GM21381 (cell line): ENCODE results near the gene SFXN5.

ENCODE experiments used
- ATAC-seq: cut with Tn5 transposase; IDR thresholded peaks from one replicate; pipeline ENCODE4 v1.9.1; 2021; ENCODE audit warnings: mild to moderate bottlenecking, moderate library complexity; ENCODE audit not compliant: unreplicated experiment

SFXN5 gene

DNA sequence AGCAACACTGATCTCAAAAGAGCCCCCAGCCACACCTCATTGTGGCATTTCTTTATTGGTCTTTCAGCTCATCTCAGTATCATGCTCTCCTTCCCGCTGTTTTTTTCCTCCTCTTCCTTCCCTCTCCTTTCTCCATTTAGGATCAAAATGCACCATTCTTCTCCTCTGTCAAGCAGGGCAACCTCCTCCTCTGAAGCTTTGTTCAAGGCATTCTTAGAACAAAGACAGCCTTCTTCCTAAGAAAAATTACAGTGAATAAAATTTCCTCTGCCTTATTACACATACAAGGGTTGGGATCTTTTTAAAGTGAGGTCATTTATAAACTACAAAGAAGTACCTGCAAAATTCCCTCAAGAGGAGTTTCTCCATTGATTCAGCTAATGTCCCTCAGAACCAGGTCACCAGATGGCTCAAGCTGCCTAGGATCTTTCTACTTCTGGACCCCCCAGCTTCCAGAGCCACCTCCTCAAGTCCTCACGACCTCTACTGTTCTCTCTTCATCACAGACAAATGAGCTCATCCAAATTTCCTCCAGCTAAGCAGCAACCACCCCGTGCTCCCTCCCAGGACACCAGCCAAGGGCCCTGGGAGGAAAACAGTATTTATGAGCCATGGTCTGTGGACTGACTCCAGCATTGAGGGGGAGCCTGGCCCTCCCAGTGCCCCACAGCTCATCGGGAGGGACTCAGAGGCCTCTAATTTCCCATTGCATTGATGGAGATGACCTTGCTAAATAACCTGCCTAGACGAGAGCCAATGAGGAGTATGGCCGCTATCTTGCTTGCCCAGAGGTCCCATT, 18.0 kb downstream of the SFXN5 start:
- ATAC-seq = no peak

DNA sequence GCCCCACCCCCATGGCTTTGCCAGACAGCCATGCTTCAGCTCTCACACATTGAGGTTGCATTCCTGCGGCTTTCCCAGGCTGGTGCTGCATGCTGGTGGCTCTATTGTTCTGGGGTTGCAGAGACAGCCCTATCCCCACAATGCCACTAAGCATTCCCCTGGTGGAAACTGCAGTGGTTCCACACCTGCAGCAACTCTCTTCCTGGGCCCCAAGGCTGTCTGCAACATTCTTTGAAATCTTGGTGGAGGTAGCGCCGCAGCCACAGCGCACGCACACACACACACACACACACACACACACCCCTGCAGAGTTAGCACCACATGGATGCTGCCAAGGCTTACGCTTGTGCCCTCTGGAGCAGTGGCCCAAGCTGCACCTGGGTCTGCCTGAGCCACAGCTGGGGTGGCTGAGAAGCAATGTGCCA, 21.4 kb downstream of the SFXN5 start:
- ATAC-seq = no peak

DNA sequence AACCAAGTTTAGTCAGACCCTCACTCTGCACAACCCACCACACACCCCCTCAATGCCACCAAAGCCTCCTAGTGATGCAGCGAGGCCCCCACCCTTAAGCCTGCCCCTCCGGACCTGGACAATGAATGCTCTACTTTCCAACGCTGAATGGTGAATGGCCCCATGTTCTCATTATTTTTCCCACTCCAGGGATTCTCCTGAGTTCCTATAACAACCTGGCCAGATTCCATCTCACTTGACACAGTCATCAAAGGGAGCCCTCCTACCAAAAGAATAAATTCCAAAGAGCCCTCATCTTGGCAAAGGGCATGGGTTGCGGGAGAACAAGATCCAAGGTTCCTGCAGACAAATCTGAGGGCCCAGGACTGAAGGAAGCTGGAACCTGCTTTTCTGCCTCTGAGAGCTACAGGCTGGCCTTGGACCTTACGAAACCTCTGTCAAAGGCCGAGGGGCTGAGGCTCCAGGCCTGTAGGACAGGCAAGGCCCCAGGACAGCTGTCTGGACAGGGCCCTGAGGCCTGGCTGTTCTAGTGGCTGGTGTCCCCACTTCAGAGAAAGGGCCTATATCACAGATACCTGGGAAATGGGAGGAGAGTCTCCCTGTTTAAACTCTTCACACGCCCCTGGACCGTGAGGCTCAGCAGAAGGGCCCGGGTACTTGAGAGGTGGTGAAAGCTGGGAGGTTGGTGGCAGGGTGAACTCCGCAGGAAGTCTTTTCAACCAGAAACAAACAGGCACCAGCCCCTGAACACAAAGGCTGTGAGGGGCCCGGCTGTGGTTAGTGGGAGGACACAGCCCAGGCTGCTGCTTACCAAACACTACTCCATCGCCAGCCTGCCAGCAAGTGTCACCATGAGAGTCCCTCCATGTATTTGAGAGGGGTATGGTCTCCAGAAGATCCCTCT, 27.3 kb downstream of the SFXN5 start:
- ATAC-seq = no peak

DNA sequence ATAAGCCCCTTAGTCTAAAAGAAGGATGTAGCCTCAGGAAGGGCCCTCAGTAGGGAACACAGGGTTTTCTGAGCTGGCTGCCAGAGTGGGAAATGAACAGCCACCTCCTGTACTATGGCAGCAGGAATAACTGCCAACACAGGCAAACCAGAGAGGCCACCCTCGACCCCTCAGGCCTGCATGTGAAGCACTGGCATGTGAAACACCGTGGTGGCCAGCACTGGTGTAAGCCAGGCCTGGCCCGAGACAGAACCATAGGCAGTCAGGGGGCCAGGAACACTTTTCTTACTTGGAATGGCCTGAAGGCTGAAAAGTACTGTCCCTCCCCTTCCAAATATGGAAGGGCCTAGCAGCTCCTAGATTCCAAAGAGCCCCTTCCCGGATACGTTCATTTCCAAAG, 28.2 kb downstream of the SFXN5 start:
- no peak for ATAC-seq

- ATAC-seq = no peak
Measured at GRCh38 chr2:73037947-73038585, 33.4 kb downstream of the SFXN5 start.

- no peak for ATAC-seq
Measured at GRCh38 chr2:73036766-73037165, 34.7 kb downstream of the SFXN5 start.

- no peak for ATAC-seq
Measured at GRCh38 chr2:73035899-73036711, 35.4 kb downstream of the SFXN5 start.

DNA sequence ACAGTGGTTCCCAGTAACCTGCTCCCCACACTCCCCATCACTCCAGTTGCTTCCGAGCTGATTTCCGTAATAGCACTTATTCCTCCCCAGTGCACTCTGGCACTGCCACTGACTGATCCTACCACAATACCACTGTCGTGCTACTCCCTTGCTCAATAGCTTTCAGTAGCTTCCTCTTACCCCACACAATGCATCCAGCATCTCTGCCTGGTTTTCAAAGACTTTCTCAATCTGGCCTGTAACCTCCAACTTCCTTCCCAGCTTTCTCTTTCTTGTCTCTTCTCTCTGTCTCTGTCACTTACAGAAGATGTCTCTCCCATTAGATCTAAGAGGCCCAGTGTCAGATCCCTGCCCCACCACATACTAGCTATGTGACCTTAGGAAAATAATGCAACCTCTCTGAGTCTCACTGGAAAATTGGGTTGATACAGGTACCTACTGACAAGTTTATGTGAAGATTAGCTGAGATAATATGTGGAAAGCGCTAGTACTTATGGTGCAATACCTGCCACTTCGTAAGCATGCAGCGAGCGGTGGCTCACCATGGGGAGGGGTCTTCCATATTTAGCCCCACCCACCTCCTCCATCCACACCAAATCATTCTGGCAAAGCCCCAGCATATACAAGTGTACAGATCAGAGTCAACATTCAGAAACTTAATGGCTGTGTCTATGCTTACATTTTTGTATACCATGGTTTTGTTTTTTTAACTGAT, 36.7 kb downstream of the SFXN5 start:
- no peak for ATAC-seq

GRCh38 chr2:73033766-73034381, 37.6 kb downstream of the SFXN5 start:
- no peak for ATAC-seq

DNA sequence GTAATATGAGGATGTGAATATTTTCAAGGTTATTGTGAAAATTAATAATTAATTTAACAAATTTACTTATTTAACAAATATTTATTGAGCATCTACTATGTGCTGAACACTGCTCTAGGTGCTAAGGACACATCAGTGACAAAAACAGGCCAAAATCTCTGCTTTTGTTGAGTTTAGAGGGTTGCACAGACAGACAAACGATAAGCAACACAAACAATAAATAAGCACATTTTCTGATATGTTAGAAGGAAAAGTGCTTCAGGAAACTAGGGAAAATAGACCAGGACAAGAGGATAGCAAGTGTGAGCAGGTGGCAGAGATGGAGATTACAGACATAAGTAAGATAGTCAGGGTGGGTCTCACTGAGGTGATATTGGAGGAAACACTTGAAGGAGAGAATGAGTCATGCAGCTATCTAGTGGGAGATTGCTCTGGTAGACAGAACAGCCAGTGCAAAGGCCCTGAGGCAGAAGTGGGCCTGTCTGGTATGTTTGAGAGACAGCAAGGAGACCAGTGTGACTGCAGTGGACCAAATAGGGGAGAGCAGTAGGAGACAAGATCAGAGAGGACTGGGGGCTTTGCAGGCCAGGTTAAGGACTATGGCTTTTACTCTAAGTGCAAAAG, 38.3 kb downstream of the SFXN5 start:
- no peak for ATAC-seq

GRCh38 chr2:73032702-73033097, 38.8 kb downstream of the SFXN5 start:
- ATAC-seq = no peak

DNA sequence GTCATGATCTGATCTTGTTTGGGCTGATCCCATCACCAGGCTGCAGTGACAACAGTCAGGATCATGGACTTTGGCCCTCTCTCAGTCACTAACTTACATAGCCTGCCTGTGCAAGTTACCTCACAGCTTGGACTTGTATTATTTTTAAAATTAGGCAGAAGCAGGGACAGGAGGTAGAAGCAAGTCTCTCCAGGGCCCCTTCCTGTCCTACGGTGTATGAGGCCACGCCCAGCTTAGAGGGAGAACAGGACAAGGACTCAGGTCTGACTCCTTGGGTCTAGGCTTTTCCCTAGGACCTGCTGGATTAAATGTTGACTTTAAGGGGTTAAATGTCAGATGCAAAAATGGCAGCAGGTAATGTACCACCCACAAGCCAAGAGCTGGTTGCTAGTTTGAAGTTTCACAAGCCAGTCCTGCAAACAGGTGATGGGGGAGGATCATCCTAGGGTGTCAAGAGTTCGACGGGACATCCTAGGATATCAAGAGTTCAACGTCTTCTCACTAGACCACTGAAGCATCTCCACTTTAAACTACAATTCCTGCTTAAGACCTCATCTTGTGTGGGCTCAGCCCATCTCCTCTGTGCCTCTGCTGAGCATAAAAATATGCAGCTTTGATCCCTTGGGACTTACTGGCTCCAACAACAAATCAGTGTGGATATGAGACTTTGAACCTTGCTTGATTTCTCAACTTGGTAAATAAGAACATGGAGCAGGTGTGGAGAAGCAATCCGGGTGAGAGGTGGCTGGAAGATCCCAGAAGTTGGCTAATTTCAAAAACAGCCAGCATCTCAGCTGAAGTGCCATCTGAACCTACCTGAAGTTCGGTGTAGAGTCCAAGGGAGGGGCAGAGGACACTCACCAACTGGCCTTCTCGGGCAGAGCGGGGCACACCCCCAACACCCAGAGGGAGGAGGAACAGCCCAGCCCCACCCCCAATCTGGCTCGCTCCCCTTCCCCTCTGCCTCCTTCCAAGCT, 39.5 kb downstream of the SFXN5 start:
- no peak for ATAC-seq

GRCh38 chr2:73031095-73031678, 40.3 kb downstream of the SFXN5 start:
- no peak for ATAC-seq

GRCh38 chr2:73028841-73029240, 42.7 kb downstream of the SFXN5 start:
- ATAC-seq = no peak

DNA sequence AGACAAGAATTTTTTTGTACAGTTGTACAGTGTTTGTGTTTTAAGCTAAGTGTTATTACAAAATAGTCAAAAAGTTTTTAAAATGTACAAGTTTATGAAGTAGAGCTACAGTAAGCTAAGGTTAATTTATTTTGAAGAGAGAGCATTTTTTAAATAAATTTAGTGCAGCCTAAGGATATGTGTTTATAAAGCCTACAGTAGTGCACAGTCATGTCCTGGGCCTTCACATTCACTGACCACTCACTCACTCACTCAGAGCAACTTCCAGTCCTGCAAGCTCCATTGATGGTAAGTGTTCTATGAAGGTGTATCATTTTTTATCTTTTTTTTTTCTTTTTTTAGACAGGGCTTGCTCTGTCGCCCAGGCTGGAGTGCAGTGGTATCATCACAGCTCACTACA, 44.2 kb downstream of the SFXN5 start:
- ATAC-seq = no peak

- ATAC-seq = no peak
Measured at GRCh38 chr2:73023497-73023896, 48.0 kb downstream of the SFXN5 start.

DNA sequence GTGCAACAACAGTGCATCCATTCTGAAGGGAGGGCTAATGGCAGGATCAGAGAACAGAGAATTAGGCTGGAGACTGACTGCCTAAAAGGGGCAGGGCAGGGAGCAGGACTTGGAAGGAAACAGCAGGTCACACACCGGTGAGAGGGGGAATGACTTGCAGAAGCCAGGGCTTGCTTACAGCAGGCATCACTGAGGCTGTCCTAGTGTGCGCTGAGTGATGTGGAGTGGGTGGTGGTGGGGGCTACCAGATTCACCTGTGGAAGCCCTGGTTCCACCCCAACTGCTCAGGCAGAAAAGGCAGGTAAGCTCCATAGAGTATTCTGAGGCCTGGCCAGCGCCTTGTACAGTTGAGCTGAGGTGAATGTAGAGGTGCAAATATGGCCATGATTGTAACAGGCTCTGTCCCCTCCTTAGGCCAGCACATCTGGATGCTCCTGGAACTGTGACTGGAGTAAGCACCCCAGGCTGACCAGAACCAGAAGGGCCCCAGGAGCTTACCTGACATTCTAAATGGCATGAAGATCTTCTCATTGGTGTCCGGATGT, 49.4 kb downstream of the SFXN5 start:
- ATAC-seq = no peak
